OCI-LY1 (cell line): ENCODE data around the gene KRTAP25-1.

Experiments used
- H2AFZ ChIP-seq: fragments of 200-600 bp; sonication (generic), shearing (Covaris generic); 2 replicates; pipeline ENCODE4 v1.6.0; 2014; ENCODE audit warnings: antibody characterized with exemption, mild to moderate bottlenecking, low read length
- H3F3A ChIP-seq: fragments of 200-600 bp; sonication (generic), shearing (Covaris generic); 2 replicates; pipeline ENCODE4 v1.6.0; 2014; ENCODE audit warnings: mild to moderate bottlenecking, antibody characterized with exemption, low read length, moderate library complexity; ENCODE audit not compliant: insufficient read depth
- H3K27ac ChIP-seq: fragments of 200-600 bp; sonication (generic); 2 replicates; pipeline ENCODE4 v1.5.1; 2014; ENCODE audit warnings: low read length, mixed run types, mild to moderate bottlenecking, low read depth; ENCODE audit not compliant: poor library complexity, severe bottlenecking
- H3K27me3 ChIP-seq: fragments of 200-600 bp; sonication (generic); 2 replicates; pipeline ENCODE4 v1.6.0; 2014; ENCODE audit warnings: antibody characterized with exemption, mild to moderate bottlenecking, low read length, moderate library complexity; ENCODE audit not compliant: insufficient read depth
- H3K36me3 ChIP-seq: fragments of 200-600 bp; sonication (generic); 2 replicates; pipeline ENCODE4 v1.6.1; 2014; ENCODE audit warnings: mild to moderate bottlenecking, antibody characterized with exemption, low read length, moderate library complexity, mixed read lengths; ENCODE audit not compliant: insufficient read depth
- H3K4me1 ChIP-seq: fragments of 200-600 bp; sonication (generic); 2 replicates; pipeline ENCODE4 v1.5.1; 2014; ENCODE audit warnings: mild to moderate bottlenecking, low read length, moderate library complexity; ENCODE audit not compliant: insufficient read depth, severe bottlenecking
- H3K4me2 ChIP-seq: fragments of 200-600 bp; sonication (generic), shearing (Covaris generic); 2 replicates; pipeline ENCODE4 v1.6.1; 2014; ENCODE audit warnings: low read length
- H3K4me3 ChIP-seq: fragments of 200-600 bp; sonication (generic); 2 replicates; pipeline ENCODE4 v1.5.1; 2014; ENCODE audit warnings: low read length, low read depth, mild to moderate bottlenecking, mixed read lengths; ENCODE audit not compliant: poor library complexity, severe bottlenecking
- H3K79me2 ChIP-seq: fragments of 200-600 bp; shearing (Covaris generic); 2 replicates; pipeline ENCODE4 v1.6.1; 2016; ENCODE audit warnings: mixed run types, low read length, mixed read lengths; ENCODE audit not compliant: insufficient read depth
- H3K9ac ChIP-seq: fragments of 200-600 bp; sonication (generic), shearing (Covaris generic); 2 replicates; pipeline ENCODE4 v1.6.1; 2014; ENCODE audit warnings: mild to moderate bottlenecking, low read length, mixed read lengths
- H3K9me2 ChIP-seq: fragments of 200-600 bp; sonication (generic), shearing (Covaris generic); 2 replicates; pipeline ENCODE4 v1.6.1; 2014; ENCODE audit warnings: low read depth, mild to moderate bottlenecking, low read length, mixed read lengths
- H3K9me3 ChIP-seq: fragments of 200-600 bp; shearing (Covaris generic); 2 replicates; pipeline ENCODE4 v1.6.1; 2014; ENCODE audit warnings: low read length, mixed read lengths
- H4K20me1 ChIP-seq: fragments of 200-600 bp; sonication (generic), shearing (Covaris generic); 2 replicates; pipeline ENCODE4 v1.6.0; 2016; ENCODE audit warnings: mild to moderate bottlenecking, low read length; ENCODE audit not compliant: insufficient read depth
- EZH2 ChIP-seq: fragments of 200-600 bp; sonication (generic), shearing (Covaris generic); IDR thresholded peaks from 2 replicates; pipeline ENCODE4 v1.8.0; 2017; ENCODE audit warnings: borderline replicate concordance, mixed run types, mild to moderate bottlenecking, antibody characterized with exemption, low read length, moderate library complexity, mixed read lengths
- TF ChIP-seq, protein P1 (sequence below): fragments of 200-600 bp; sonication (generic), shearing (Covaris generic); IDR thresholded peaks from 2 replicates; pipeline ENCODE4 v1.5.1; 2017; ENCODE audit warnings: mild to moderate bottlenecking, antibody characterized with exemption, low read length, moderate library complexity, mixed read lengths

The KRTAP25-1 gene

DNA sequence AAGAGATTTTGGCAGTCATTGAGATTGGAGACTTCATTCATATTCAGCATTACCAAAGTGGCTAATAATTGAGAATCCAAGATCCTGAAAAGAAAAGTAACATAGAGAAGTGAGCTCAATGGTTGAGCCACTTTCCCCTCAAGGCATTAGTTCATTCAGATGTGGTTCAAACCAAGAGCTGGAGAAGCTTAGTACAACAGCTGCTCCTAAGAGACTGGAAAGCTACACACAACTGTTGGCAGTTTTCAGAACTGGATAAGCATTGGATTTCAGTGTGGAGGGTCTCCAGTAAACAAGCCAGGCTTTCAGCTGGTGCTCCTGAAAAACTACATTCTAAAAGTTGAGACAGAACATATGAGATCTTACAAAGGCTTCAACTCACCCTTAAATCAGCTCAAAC, 44.3 kb downstream of the KRTAP25-1 start:
- no peaks in the 10 kb centered on the region for H3K27me3 ChIP-seq
- H3K4me1 ChIP-seq = no peaks in the 10 kb centered on the region
- no peaks in the 10 kb centered on the region for H3K9me3 ChIP-seq
- no peaks in the 10 kb centered on the region for H4K20me1 ChIP-seq
- TF ChIP-seq, protein P1, sequence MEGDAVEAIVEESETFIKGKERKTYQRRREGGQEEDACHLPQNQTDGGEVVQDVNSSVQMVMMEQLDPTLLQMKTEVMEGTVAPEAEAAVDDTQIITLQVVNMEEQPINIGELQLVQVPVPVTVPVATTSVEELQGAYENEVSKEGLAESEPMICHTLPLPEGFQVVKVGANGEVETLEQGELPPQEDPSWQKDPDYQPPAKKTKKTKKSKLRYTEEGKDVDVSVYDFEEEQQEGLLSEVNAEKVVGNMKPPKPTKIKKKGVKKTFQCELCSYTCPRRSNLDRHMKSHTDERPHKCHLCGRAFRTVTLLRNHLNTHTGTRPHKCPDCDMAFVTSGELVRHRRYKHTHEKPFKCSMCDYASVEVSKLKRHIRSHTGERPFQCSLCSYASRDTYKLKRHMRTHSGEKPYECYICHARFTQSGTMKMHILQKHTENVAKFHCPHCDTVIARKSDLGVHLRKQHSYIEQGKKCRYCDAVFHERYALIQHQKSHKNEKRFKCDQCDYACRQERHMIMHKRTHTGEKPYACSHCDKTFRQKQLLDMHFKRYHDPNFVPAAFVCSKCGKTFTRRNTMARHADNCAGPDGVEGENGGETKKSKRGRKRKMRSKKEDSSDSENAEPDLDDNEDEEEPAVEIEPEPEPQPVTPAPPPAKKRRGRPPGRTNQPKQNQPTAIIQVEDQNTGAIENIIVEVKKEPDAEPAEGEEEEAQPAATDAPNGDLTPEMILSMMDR = no peak
- no peak for TF ChIP-seq EZH2
- no peak overlapping the region for H3K4me3 ChIP-seq
- H3F3A ChIP-seq = no peaks in the 10 kb centered on the region
- H3K9ac ChIP-seq = no peak overlapping the region
- H3K9me2 ChIP-seq = no peaks in the 10 kb centered on the region
- no peak overlapping the region for H3K4me2 ChIP-seq
- H2AFZ ChIP-seq = no peak overlapping the region
- no peaks in the 10 kb centered on the region for H3K79me2 ChIP-seq
- no peak overlapping the region for H3K27ac ChIP-seq
- no peaks in the 10 kb centered on the region for H3K36me3 ChIP-seq

DNA sequence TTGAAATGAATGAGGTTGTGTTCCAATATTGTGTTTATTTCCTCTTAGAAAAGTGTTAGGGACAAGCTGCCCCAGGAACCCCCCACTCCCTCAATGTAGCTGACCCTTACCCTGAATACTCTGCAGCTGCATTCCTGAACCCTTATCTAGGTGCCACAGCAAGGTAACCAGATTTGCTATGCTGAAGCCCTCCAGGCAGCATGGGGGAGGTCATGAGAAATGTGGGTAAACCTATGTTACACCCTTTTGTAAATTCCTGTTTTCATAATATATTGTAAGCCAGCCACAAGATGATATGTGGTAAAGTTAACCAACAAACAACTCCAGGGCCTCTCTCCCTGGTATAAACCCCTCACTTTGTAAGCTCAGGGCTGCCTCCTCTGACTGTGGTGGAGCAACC, 45.6 kb downstream of the KRTAP25-1 start:
- Histone ChIP-seq H3F3A (no peaks in the 10 kb centered on the region), H3K4me2 (no peak overlapping the region), H3K9ac (no peak overlapping the region), H3K4me1 (no peaks in the 10 kb centered on the region), H2AFZ (no peak overlapping the region), H3K27ac (no peak overlapping the region), H3K9me2 (no peaks in the 10 kb centered on the region), H3K27me3 (no peaks in the 10 kb centered on the region), H4K20me1 (no peaks in the 10 kb centered on the region), H3K79me2 (no peaks in the 10 kb centered on the region), H3K4me3 (no peak overlapping the region), H3K36me3 (no peaks in the 10 kb centered on the region), H3K9me3 (no peaks in the 10 kb centered on the region)
- TF ChIP-seq EZH2 = no peak
- TF ChIP-seq, protein P1 = no peak

DNA sequence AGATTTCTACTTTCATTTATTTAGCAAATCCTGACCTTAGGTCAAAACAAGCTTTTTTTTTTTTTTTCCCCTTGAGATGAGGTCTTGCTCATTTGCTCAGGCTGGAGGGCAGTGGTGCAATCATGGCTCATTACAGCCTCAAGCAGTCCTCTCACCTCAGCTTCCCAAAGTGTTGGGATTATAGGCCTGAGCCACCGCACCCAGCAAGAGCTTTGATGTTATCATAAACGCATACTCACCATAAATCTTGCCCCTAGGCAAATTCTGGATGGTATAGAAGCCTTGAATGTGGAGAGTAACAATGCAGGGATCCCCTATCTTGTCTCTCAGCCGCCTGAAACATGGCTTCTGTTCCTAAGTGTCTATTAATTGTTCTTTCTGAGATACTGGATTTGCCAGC, 48.7 kb downstream of the KRTAP25-1 start:
- H4K20me1 ChIP-seq = no peaks in the 10 kb centered on the region
- H3F3A ChIP-seq = no peaks in the 10 kb centered on the region
- no peak overlapping the region for H2AFZ ChIP-seq
- H3K4me3 ChIP-seq = no peak overlapping the region
- no peak overlapping the region for H3K27ac ChIP-seq
- no peak overlapping the region for H3K4me2 ChIP-seq
- no peaks in the 10 kb centered on the region for H3K27me3 ChIP-seq
- H3K36me3 ChIP-seq = no peaks in the 10 kb centered on the region
- no peaks in the 10 kb centered on the region for H3K9me2 ChIP-seq
- H3K9ac ChIP-seq = no peak overlapping the region
- no peaks in the 10 kb centered on the region for H3K9me3 ChIP-seq
- TF ChIP-seq EZH2 = no peak
- TF ChIP-seq, protein P1 = no peak
- no peaks in the 10 kb centered on the region for H3K4me1 ChIP-seq
- H3K79me2 ChIP-seq = no peaks in the 10 kb centered on the region
